Measurements from ENCODE around the gene TAF12.
"Not testable (repeated sequence)": the region's sequence is repeated elsewhere in the genome, so short reads cannot be mapped to it uniquely, and the experiment has no call there.

Gene TAF12

GRCh38 chr1:28586585-28587391 lies 56.1 kb downstream of the TAF12 start:
- in situ Hi-C loops (cut with MboI; ENCODE audit: low sequenced_read_pairs): not testable (repeated sequence)

- in situ Hi-C loops (cut with MboI; ENCODE audit: low sequenced_read_pairs): no loop called here
Observed at GRCh38 chr1:28582248-28582615, 60.6 kb downstream of the TAF12 start.

DNA sequence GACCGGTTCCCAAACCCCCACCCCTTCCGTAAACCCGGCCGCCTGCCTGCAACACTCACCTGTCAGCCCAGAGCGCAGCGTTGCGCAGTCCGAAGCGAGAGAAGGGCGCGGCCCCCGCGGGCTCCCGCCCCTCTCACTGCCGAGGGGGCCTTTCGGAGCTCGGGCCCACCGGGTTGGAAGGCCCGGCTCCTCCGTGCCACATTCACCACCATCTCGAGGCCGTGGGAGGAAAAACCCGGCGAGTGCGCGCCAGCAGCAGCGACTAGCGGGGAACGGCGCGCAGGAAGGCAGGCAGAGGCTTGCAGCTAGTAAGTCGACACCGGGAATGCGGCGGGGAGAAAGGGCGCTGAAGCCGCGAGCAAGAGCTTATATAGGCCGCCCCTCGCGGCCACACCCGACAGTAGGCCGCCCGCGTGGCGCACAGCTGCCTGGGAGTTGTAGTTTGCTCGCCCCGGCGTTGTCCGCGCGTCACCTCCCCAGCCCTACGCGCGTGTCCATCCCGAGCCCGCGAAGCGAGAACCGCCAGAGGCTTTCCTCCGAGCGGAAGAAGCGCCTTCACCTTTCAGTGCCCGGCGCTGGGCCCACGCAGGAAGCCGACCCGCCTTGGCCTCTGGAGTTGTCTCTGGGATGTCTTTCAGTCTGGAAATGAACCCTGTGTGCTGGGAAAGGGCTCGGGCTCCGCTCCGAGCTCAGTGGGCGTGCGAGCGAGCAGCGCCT lies 61.2 kb downstream of the TAF12 start:
- in situ Hi-C loops (cut with MboI; ENCODE audit: low sequenced_read_pairs): no loop called here

DNA sequence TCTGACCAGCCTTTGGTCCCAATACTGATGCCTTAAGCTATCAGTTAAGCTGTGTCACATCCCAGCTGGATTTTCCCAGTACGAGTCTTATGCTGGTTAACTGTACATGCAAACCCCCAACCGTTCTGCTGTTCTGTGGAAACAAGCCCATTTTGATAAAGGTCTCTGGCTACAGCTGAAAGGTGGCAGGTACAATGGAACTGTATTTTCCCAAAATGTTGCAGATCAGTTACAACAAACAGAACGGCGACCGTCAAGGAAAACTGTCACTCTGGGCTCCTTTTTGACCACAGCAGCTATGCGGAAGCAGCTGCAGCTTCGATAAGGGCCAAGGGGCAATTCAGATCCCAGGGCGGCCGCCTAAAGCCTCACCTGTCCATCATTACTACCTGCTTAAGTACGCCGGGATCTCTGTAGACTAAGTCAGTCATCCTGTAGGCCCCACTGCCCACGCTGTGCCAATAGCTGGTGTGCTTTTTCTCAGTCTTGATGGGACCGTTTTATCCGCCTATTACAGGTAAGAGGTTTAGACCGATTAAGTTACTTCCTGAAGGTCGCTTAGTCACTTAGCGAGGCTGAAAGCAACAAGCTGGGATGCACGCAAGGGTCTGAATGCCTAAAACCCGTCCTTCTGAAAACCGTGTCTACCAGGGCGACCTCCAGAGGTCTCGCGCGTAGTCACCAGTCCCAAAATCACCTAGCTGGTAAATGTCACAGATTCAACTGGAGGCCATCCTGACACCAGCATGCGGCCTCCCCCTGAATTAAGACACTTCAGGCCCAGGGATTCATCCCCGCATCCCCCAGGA lies 61.9 kb downstream of the TAF12 start:
- in situ Hi-C loops (cut with MboI; ENCODE audit: low sequenced_read_pairs): no loop called here

- in situ Hi-C loops (cut with MboI; ENCODE audit: low sequenced_read_pairs): no loop called here
Observed at GRCh38 chr1:28579401-28579800, 63.5 kb downstream of the TAF12 start.

DNA sequence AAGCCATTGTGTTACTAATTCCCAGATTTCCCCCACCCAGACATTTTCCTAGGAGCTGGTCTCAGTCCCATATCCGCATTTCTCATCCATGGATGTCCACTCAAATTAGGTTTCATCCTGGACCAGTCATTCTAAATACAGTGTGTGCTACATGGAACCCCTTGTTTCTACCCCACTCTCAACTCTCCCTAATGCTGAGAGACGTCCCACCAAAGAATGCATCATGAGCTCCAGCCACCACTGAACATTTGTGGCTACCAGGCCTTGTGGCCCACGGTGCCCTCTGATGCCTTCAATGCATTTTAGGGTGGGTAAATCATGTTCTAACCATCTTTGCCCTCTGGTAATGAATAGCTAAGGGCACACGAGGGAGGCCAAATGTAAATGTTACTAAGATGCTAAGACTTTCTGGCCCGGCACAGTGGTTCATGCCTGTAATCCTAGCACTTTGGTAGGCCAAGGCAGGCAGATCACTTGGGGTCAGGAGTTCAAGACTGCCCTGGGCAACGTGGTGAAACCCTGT lies 64.1 kb downstream of the TAF12 start:
- in situ Hi-C loops (cut with MboI; ENCODE audit: low sequenced_read_pairs): no loop called here

DNA sequence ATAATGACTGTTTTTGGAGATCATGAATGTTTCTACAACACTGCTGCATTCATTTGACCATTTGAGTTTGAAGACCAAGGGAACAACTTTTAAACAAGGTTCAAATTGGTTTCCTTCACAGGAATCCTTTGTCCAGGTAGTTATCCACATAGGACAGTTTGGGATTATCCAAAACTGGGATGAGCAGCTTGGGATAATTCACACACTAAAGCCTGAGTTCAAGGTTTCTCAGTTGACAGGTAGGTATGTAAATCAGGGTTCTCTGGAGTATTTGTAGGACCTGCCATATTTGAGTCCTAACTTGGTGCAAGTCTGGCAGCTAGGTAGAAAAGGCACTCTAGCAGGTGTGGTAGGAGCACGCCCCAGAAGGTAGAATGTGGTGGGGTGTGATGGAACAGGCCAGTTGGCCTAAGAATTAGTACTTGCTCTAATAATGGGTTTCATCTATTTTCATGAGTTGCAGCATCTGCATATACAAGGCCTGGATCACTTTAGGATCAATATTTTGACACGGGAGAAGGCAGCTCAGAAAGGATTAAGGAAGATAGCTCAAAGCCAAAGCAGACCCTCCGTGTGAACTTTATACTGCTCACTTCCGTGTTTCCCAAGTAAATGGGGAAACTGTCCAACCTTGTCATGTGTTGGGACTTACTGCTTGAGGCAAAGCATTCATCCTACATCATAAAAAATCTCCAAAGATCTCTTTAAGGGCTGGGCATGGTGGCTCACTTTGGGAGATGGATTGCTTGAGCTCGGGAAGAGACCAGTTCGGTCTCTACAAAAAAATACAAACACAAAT lies 64.9 kb downstream of the TAF12 start:
- in situ Hi-C loops (cut with MboI; ENCODE audit: low sequenced_read_pairs): no loop called here

- in situ Hi-C loops (cut with MboI; ENCODE audit: low sequenced_read_pairs): no loop called here
Observed at GRCh38 chr1:28577052-28577678, 65.7 kb downstream of the TAF12 start.

DNA sequence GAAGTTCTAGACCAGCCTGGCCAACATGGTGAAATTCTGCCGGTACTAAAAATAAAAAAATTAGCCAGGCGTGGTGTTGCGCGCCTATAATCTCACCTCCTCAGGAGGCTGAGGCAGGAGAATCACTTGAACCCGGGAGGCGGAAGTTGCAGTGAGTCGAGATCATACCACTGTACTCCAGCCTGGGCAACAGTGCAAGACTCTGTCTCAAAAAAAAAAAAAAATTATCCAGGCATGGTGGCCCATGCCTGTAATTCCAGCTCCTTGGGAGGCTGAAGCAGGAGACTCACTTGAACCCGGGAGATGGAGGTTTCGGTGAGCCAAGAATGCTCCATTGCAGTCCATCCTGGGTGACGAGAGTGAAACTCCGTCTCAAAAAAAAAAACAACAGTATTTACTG lies 69.3 kb downstream of the TAF12 start:
- in situ Hi-C loops (cut with MboI; ENCODE audit: low sequenced_read_pairs): no loop called here

GRCh38 chr1:28572891-28573290 lies 70.0 kb downstream of the TAF12 start:
- in situ Hi-C loops (cut with MboI; ENCODE audit: low sequenced_read_pairs): not testable (repeated sequence)

GRCh38 chr1:28571911-28572310 lies 71.0 kb downstream of the TAF12 start:
- in situ Hi-C loops (cut with MboI; ENCODE audit: low sequenced_read_pairs): no loop called here

DNA sequence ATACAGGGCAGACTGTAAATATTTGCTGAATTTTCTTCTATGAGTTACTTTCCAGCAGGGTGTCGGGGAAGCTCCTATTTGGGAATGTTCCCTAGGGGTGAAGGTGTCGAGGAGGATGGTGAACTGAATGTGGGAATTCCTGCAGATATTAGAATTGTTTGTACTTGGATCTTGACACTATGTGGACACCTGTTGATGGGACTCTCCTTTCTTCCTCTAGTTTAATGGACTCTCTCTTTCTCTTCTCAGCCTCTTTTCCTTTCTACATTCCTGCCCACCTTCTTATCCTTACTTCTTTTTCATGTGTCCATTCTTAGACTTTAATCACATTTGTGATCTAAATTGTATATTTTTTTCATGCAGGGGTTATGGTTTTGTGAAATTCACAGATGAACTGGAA lies 75.9 kb downstream of the TAF12 start:
- in situ Hi-C loops (cut with MboI; ENCODE audit: low sequenced_read_pairs): no loop called here

DNA sequence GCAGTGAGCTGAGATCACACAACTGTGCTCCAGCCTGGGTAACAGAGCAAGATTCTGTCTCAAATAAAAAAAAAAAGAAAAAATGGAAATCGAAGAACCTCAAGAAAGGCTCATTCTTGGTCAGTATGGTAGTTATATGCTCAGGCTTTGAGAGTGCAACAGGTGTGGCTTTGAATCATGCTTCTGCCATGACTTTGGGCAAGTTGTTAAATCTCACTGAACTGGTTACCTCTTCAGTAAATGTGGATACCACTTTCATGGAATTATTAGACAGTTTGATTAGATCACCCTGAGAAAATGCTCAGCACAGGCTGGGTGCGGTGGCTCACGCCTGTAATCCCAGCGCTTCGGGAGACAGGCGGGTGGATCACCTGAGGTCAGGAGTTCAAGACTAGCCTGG lies 77.1 kb downstream of the TAF12 start:
- in situ Hi-C loops (cut with MboI; ENCODE audit: low sequenced_read_pairs): no loop called here

- in situ Hi-C loops (cut with MboI; ENCODE audit: low sequenced_read_pairs): no loop called here
Observed at GRCh38 chr1:28565040-28565439, 77.8 kb downstream of the TAF12 start.

DNA sequence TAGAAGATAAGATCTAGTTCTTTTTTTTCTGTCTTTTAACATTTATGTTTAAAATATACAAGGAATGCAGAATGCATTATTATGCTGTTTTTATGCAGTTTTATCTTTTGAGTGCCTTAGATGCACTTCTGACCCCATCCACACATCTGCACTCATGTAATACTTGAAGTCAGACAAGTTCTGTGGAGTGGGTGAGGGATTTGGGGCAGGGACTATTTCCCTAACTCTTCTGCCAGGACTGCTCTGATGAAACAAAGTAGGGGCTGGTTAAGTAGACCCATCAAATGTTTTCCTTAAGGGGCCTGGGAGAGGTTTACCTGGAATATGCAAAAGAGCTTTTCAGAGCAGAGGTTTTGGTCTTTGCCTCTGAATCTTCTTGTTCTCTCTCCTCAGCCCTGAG lies 78.6 kb downstream of the TAF12 start:
- in situ Hi-C loops (cut with MboI; ENCODE audit: low sequenced_read_pairs): no loop called here

GRCh38 chr1:28560886-28561285 lies 82.0 kb downstream of the TAF12 start:
- in situ Hi-C loops (cut with MboI; ENCODE audit: low sequenced_read_pairs): no loop called here
